Measurements from ENCODE around the gene GPRC5D.

The GPRC5D gene

GRCh38 chr12:12909228-12909994 lies 42.6 kb downstream of the GPRC5D start:
- TF ChIP-seq CTCF (IDR thresholded peaks at IDR 0.05) (no peak), ZFX (IDR thresholded peaks at IDR 0.05; ENCODE audit: borderline replicate concordance) (no peak)
- H3K27ac ChIP-seq: no peak overlapping the region

- no peak overlapping the region for H3K27ac ChIP-seq
- no peak for TF ChIP-seq CTCF (IDR thresholded peaks at IDR 0.05)
- TF ChIP-seq ZFX (IDR thresholded peaks at IDR 0.05; ENCODE audit: borderline replicate concordance): no peak
These were observed 43.3 kb downstream of the GPRC5D start for GRCh38 chr12:12908711-12909110.

GRCh38 chr12:12908252-12908651 lies 43.7 kb downstream of the GPRC5D start:
- no peak for TF ChIP-seq ZFX (IDR thresholded peaks at IDR 0.05; ENCODE audit: borderline replicate concordance)
- no peak for TF ChIP-seq CTCF (IDR thresholded peaks at IDR 0.05)
- H3K27ac ChIP-seq: no peak overlapping the region

- H3K27ac ChIP-seq: no peak overlapping the region
- TF ChIP-seq ZFX (IDR thresholded peaks at IDR 0.05; ENCODE audit: borderline replicate concordance): no peak
These were observed 44.4 kb downstream of the GPRC5D start for GRCh38 chr12:12907552-12907951.

- no peak for TF ChIP-seq ZFX (IDR thresholded peaks at IDR 0.05; ENCODE audit: borderline replicate concordance)
- no peak overlapping the region for H3K27ac ChIP-seq
These were observed 48.0 kb downstream of the GPRC5D start for GRCh38 chr12:12903642-12904609.

- no peak for TF ChIP-seq CTCF (IDR thresholded peaks at IDR 0.05)
- no peak for TF ChIP-seq ZFX (IDR thresholded peaks at IDR 0.05; ENCODE audit: borderline replicate concordance)
- H3K27ac ChIP-seq: no peak overlapping the region
These were observed 49.9 kb downstream of the GPRC5D start for GRCh38 chr12:12902036-12902435.

- H3K27ac ChIP-seq: no peak overlapping the region
- TF ChIP-seq ZFX (IDR thresholded peaks at IDR 0.05; ENCODE audit: borderline replicate concordance) (no peak), CTCF (IDR thresholded peaks at IDR 0.05) (no peak)
These were observed 50.7 kb downstream of the GPRC5D start for GRCh38 chr12:12901158-12901791.

- no peak overlapping the region for H3K27ac ChIP-seq
- TF ChIP-seq CTCF (IDR thresholded peaks at IDR 0.05) (no peak), ZFX (IDR thresholded peaks at IDR 0.05; ENCODE audit: borderline replicate concordance) (no peak)
These were observed 51.2 kb downstream of the GPRC5D start for GRCh38 chr12:12900786-12901157.
